NCI-H2171 treated with DMSO at 0.1 percent for 48 hours (cell line): ENCODE results near the gene DLGAP1.
"Not testable (repeated sequence)": the region's sequence is repeated elsewhere in the genome, so short reads cannot be mapped to it uniquely, and the experiment has no call there.

Experiments
- DNase-seq: peaks from one replicate; lab custom pipeline; 2025; lab: John Stamatoyannopoulos, UW

DLGAP1 gene

GRCh38 chr18:4077204-4077603 lies 377.9 kb downstream of the DLGAP1 start:
- no peak for DNase-seq

GRCh38 chr18:4074647-4075046 lies 380.5 kb downstream of the DLGAP1 start:
- no peak for DNase-seq

- no peak for DNase-seq
Measured at GRCh38 chr18:4069183-4069582, 385.9 kb downstream of the DLGAP1 start.

- peak; percentile 74 for DNase-seq
Measured at GRCh38 chr18:4068552-4069158, 386.5 kb downstream of the DLGAP1 start.

GRCh38 chr18:4063545-4063944 lies 391.6 kb downstream of the DLGAP1 start:
- DNase-seq: no peak

- DNase-seq: peak; percentile 11
Measured at GRCh38 chr18:4060427-4061281, 394.5 kb downstream of the DLGAP1 start.

- no peak for DNase-seq
Measured at GRCh38 chr18:4058179-4058578, 396.9 kb downstream of the DLGAP1 start.

GRCh38 chr18:4040391-4041092 lies 414.6 kb downstream of the DLGAP1 start:
- peak; percentile 97 for DNase-seq

- no peak for DNase-seq
Measured at GRCh38 chr18:4035521-4035920, 419.6 kb downstream of the DLGAP1 start.

- DNase-seq: not testable (repeated sequence)
Measured at GRCh38 chr18:4034815-4035214, 420.3 kb downstream of the DLGAP1 start.

- no peak for DNase-seq
Measured at GRCh38 chr18:4026542-4026941, 428.6 kb downstream of the DLGAP1 start.

GRCh38 chr18:4024702-4025101 lies 430.4 kb downstream of the DLGAP1 start:
- no peak for DNase-seq

- not testable (repeated sequence) for DNase-seq
Measured at GRCh38 chr18:4022749-4023148, 432.4 kb downstream of the DLGAP1 start.

GRCh38 chr18:4020026-4020425 lies 435.1 kb downstream of the DLGAP1 start:
- DNase-seq: no peak

GRCh38 chr18:4017480-4017879 lies 437.6 kb downstream of the DLGAP1 start:
- peak; percentile 23 for DNase-seq

GRCh38 chr18:4016391-4017049 lies 438.6 kb downstream of the DLGAP1 start:
- DNase-seq: no peak

- DNase-seq: no peak
Measured at GRCh38 chr18:4007846-4008245, 447.3 kb downstream of the DLGAP1 start.

GRCh38 chr18:4004183-4004829 lies 450.8 kb downstream of the DLGAP1 start:
- no peak for DNase-seq

GRCh38 chr18:3998698-3999333 lies 456.3 kb downstream of the DLGAP1 start:
- peak; percentile 63 for DNase-seq

- peak; percentile 78 for DNase-seq
Measured at GRCh38 chr18:3995476-3996102, 459.5 kb downstream of the DLGAP1 start.
